ENCODE measurements around the gene DIS3L2.
"Not testable (repeated sequence)": the region's sequence is repeated elsewhere in the genome, so short reads cannot be mapped to it uniquely, and the experiment has no call there.

Gene DIS3L2

GRCh38 chr2:232348936-232349335 lies 387.4 kb downstream of the DIS3L2 start:
- DNase-seq (ENCODE audit: low read depth in 2 of 2): no peak

- DNase-seq (ENCODE audit: low read depth in 2 of 2): no peak
Measured at GRCh38 chr2:232349546-232349945, 388.0 kb downstream of the DIS3L2 start.

- no peak for DNase-seq (ENCODE audit: low read depth in 2 of 2)
Measured at GRCh38 chr2:232349946-232350635, 388.6 kb downstream of the DIS3L2 start.

GRCh38 chr2:232350804-232351685 lies 389.5 kb downstream of the DIS3L2 start:
- no peak for DNase-seq (ENCODE audit: low read depth in 2 of 2)

GRCh38 chr2:232351686-232352510 lies 390.4 kb downstream of the DIS3L2 start:
- DNase-seq (ENCODE audit: low read depth in 2 of 2): no peak

- DNase-seq (ENCODE audit: low read depth in 2 of 2): no peak
Measured at GRCh38 chr2:232352511-232353091, 391.1 kb downstream of the DIS3L2 start.

GRCh38 chr2:232353096-232353495 lies 391.6 kb downstream of the DIS3L2 start:
- DNase-seq (ENCODE audit: low read depth in 2 of 2): no peak

GRCh38 chr2:232353660-232354059 lies 392.1 kb downstream of the DIS3L2 start:
- no peak for DNase-seq (ENCODE audit: low read depth in 2 of 2)

- DNase-seq (ENCODE audit: low read depth in 2 of 2): no peak
Measured at GRCh38 chr2:232354069-232354468, 392.6 kb downstream of the DIS3L2 start.

- DNase-seq (ENCODE audit: low read depth in 2 of 2): no peak
Measured at GRCh38 chr2:232361646-232362045, 400.1 kb downstream of the DIS3L2 start.

GRCh38 chr2:232362174-232362900 lies 400.8 kb downstream of the DIS3L2 start:
- no peak for DNase-seq (ENCODE audit: low read depth in 2 of 2)

GRCh38 chr2:232363064-232363783 lies 401.7 kb downstream of the DIS3L2 start:
- not testable (repeated sequence) for DNase-seq (ENCODE audit: low read depth in 2 of 2)

GRCh38 chr2:232363784-232364615 lies 402.5 kb downstream of the DIS3L2 start:
- DNase-seq (ENCODE audit: low read depth in 2 of 2): no peak

- not testable (repeated sequence) for DNase-seq (ENCODE audit: low read depth in 2 of 2)
Measured at GRCh38 chr2:232364806-232365594, 403.5 kb downstream of the DIS3L2 start.

GRCh38 chr2:232365621-232366321 lies 404.3 kb downstream of the DIS3L2 start:
- DNase-seq (ENCODE audit: low read depth in 2 of 2): no peak

GRCh38 chr2:232366461-232366860 lies 404.9 kb downstream of the DIS3L2 start:
- DNase-seq (ENCODE audit: low read depth in 2 of 2): not testable (repeated sequence)

- DNase-seq (ENCODE audit: low read depth in 2 of 2): no peak
Measured at GRCh38 chr2:232367016-232367415, 405.5 kb downstream of the DIS3L2 start.

All from activated CD8-positive, alpha-beta memory T cell treated with anti-CD3 and anti-CD28 coated beads for 4 hours (primary cell).